Type B pancreatic cell (in vitro differentiated cells): ENCODE data around the gene FILIP1. TPM values are rescaled to one million over a fixed set of nuclear protein-coding genes. Genes with fewer than 3 reads are reported as not detected.

Source experiments
- DNase-seq: peaks from one replicate; pipeline ENCODE4 v3.0.0; 2021; ENCODE audit warnings: mixed read lengths; ENCODE audit not compliant: unreplicated experiment; ENCODE audit errors: extremely low spot score
- H3K27ac Mint-ChIP-seq: 2 replicates; pipeline ENCODE4 v1.8.0; 2021; ENCODE audit warnings: mild to moderate bottlenecking, mixed read lengths
- H3K27me3 Mint-ChIP-seq: 2 replicates; pipeline ENCODE4 v1.8.0; 2021; ENCODE audit warnings: mixed read lengths
- H3K36me3 Mint-ChIP-seq: 2 replicates; pipeline ENCODE4 v1.8.0; 2021; ENCODE audit warnings: mixed read lengths
- H3K4me1 Mint-ChIP-seq: one replicate; pipeline ENCODE4 v1.8.0; 2021; ENCODE audit warnings: mixed read lengths; ENCODE audit not compliant: unreplicated experiment
- H3K4me3 Mint-ChIP-seq: 2 replicates; pipeline ENCODE4 v1.8.0; 2021; ENCODE audit warnings: mild to moderate bottlenecking, mixed read lengths
- H3K9me3 Mint-ChIP-seq: 2 replicates; pipeline ENCODE4 v1.8.0; 2021; ENCODE audit warnings: mixed read lengths
- total RNA-seq: library from RNA; stranded (reverse); gene quantifications from 2 replicates; pipeline ENCODE4 v1.2.1, GENCODE V29; 2021; ENCODE audit warnings: low replicate concordance
- TF ChIP-seq, protein P1 (sequence below): fragments of 200-600 bp; sonication (generic); conservative IDR thresholded peaks from 2 replicates; pipeline ENCODE4 v1.5.0; 2021; ENCODE audit warnings: antibody characterized with exemption, mild to moderate bottlenecking

Gene FILIP1
- total RNA-seq, 1 donor from 2014 or later: 5.0 TPM

DNA sequence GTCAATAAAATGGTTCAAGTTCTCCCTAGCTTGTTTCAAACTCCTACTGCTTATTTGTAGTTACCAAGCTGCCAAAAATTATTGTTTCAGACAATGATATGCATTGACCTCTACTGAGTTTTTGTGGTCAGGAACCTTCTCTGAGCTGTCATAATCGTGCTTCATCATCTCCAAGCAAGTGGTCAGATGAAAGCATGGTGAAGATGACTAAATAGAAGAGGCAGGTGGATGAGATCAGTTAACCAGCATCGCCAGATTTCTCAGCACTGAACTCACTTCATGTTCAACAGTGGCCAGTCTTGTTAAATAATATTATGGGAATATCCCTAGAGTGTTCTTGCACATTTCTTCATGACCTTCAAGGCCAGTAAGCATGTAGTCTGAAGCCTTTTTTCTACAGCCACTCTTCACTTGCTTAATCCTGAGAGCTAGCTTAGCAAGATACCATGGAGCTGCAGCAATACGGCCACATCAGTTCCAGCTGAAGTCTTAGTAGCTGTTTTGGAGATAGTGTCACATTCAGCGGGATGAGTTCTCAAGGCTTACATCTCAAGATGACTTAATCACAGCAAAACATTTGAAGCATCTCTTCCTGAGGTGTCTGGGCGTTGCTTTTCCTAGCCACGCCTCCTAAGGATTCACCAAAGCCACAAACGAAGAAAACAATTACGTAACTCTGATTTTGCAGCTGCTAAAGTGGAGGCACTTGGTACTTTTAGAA, 107.4 kb downstream of the FILIP1 start:
- no peak overlapping the region for H3K27ac Mint-ChIP-seq
- H3K36me3 Mint-ChIP-seq: no peaks in the 10 kb centered on the region
- peaks cover 7% of the 10 kb centered on the region for H3K9me3 Mint-ChIP-seq
- H3K27me3 Mint-ChIP-seq: no peaks in the 10 kb centered on the region
- TF ChIP-seq, protein P1, sequence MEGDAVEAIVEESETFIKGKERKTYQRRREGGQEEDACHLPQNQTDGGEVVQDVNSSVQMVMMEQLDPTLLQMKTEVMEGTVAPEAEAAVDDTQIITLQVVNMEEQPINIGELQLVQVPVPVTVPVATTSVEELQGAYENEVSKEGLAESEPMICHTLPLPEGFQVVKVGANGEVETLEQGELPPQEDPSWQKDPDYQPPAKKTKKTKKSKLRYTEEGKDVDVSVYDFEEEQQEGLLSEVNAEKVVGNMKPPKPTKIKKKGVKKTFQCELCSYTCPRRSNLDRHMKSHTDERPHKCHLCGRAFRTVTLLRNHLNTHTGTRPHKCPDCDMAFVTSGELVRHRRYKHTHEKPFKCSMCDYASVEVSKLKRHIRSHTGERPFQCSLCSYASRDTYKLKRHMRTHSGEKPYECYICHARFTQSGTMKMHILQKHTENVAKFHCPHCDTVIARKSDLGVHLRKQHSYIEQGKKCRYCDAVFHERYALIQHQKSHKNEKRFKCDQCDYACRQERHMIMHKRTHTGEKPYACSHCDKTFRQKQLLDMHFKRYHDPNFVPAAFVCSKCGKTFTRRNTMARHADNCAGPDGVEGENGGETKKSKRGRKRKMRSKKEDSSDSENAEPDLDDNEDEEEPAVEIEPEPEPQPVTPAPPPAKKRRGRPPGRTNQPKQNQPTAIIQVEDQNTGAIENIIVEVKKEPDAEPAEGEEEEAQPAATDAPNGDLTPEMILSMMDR: no peak
- DNase-seq: no peak
- H3K4me3 Mint-ChIP-seq: no peak overlapping the region
- H3K4me1 Mint-ChIP-seq: peaks cover 19% of the 10 kb centered on the region

DNA sequence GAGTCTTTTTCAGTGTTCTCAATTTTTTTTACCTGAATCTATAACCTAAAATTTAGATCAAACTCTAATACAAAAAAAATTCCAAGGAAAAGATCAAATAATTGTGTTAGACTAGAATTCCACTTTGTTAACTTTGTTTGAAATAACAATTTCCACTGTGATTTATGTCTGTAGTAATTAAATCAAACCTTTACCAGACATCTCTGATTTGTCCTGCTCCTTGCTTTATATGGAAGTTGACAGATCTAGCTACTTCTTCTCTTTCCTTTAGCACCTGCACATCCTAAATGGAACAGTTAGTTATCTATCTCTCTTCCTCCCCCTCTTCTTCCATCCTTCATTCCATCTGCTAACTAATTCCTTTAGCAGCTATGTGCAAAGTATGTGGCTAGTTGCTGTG, 109.5 kb downstream of the FILIP1 start:
- Mint-ChIP-seq H3K9me3 (peaks cover 11% of the 10 kb centered on the region), H3K27ac (no peak overlapping the region), H3K4me1 (peaks cover 19% of the 10 kb centered on the region), H3K4me3 (no peak overlapping the region), H3K27me3 (no peaks in the 10 kb centered on the region), H3K36me3 (no peaks in the 10 kb centered on the region)
- no peak for DNase-seq
- TF ChIP-seq, protein P1: no peak

DNA sequence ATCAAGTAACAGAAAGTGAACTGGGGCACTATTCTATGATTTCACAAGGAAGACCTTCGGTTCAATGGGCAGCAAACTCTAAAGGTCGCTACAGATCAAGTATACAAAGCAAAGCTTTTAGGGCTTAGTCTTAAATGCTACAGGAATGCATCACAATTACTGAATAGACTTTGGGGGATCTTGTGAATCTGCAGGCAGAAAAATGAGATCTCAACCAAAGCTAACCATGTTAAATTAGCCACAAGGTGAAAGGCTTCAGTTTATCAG, 111.0 kb downstream of the FILIP1 start:
- Mint-ChIP-seq H3K4me3 (no peak overlapping the region), H3K4me1 (peaks cover 24% of the 10 kb centered on the region), H3K9me3 (peaks cover 4% of the 10 kb centered on the region), H3K36me3 (no peaks in the 10 kb centered on the region), H3K27me3 (no peaks in the 10 kb centered on the region), H3K27ac (no peak overlapping the region)
- no peak for DNase-seq
- TF ChIP-seq, protein P1: no peak

DNA sequence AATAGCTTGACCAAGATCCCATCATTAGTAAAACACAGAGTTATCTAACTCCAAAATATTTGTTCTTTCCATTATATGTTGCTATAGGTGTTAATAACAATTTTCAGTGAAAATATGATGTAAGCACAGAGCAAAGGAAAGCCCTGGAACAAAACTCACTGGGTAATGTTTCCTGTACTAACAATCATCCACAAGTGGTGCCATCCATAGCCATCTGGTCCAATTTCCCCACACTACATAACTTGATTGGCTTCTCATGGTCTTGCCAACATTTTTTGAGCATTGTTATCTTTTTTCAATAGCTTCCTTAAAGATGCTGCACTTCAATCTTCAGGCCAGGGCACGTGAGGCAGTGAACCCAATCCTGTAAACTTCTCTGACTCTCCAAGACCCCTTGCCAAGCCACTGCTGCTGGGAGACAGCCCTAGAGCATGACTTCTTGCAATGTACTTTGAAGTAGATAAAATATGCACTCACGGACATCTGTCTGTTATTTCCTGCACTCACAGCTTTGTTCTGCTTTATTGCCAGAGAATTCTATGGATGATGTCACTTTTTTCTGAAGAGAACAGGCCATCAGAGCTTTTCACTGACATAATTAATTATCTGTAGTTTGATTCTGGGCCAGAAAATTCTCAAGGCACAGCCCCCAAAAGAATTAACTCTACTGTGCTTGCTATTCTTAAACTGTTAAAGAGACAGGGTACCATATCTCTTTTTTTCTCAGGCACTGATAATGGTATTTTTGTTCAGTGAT, 111.5 kb downstream of the FILIP1 start:
- Mint-ChIP-seq H3K27ac (peak overlapping the region; percentile 47), H3K4me3 (peak overlapping the region; percentile 12)

DNA sequence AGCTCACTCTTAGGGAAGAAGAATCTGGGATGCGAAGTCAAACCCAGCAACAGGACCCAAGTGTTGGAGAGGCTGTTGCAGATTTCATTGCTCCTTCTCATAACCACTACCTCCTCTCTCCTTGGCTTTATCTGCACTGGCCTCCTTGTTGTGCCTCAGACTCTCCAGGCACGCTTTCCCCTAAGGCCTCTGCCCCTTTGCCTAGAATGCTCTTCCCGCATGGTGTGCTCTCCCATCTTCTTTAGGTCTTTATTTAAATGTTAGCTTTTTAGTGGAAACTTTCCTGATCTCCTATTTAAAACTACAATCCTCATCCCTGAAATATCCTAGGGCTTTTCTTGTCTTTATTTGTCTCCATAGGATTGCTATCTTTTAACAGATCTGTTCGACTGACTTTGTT, 114.1 kb downstream of the FILIP1 start:
- H3K4me1 Mint-ChIP-seq: peaks cover 48% of the 10 kb centered on the region
- DNase-seq: no peak
- no peak overlapping the region for H3K4me3 Mint-ChIP-seq
- H3K36me3 Mint-ChIP-seq: no peaks in the 10 kb centered on the region
- H3K27ac Mint-ChIP-seq: no peak overlapping the region
- no peaks in the 10 kb centered on the region for H3K27me3 Mint-ChIP-seq
- TF ChIP-seq, protein P1: no peak
- H3K9me3 Mint-ChIP-seq: peaks cover 4% of the 10 kb centered on the region

More for the DNA sequence above, 111.5 kb downstream of the FILIP1 start:
- Mint-ChIP-seq H3K27me3 (no peaks in the 10 kb centered on the region), H3K9me3 (peaks cover 4% of the 10 kb centered on the region), H3K36me3 (no peaks in the 10 kb centered on the region), H3K4me1 (peaks cover 29% of the 10 kb centered on the region)
- DNase-seq: no peak
- TF ChIP-seq, protein P1: no peak
